SK-N-SH treated with all-trans-retinoic acid at 6 μM for 48 hours (cell line): Measurements from ENCODE around the gene SLC22A12.

Experiments
- ATAC-seq: fragments of 200-7000 bp; cut with Tn5 transposase; 3 replicates; pipeline ENCODE4 v1.9.1; 2020; ENCODE audit warnings: mild to moderate bottlenecking, moderate library complexity
- ARNTL ChIP-seq: fragments of 450-650 bp; formaldehyde crosslinking; IDR thresholded peaks from 2 replicates; pipeline ENCODE4 v1.5.0; 2020; ENCODE audit warnings: low read depth, mild to moderate bottlenecking, moderate library complexity, borderline replicate concordance
- BACH2 ChIP-seq: fragments of 250-450 bp; sonication (Bioruptor Pico); IDR thresholded peaks from 2 replicates; pipeline ENCODE4 v1.9.0; 2021; ENCODE audit warnings: mild to moderate bottlenecking, borderline replicate concordance
- CREB5 ChIP-seq: fragments of 250-450 bp; sonication (Bioruptor Pico); IDR thresholded peaks from 2 replicates; pipeline ENCODE4 v1.5.1; 2020; ENCODE audit warnings: low read depth, mild to moderate bottlenecking, moderate library complexity
- CSDC2 ChIP-seq: fragments of 250-450 bp; sonication (Bioruptor Pico); IDR thresholded peaks from 2 replicates; pipeline ENCODE4 v1.5.0; 2020; ENCODE audit warnings: mild to moderate bottlenecking, moderate library complexity
- CSRNP3 ChIP-seq: fragments of 250-450 bp; sonication (Bioruptor Pico); IDR thresholded peaks from 2 replicates; pipeline ENCODE4 v1.5.1; 2021; ENCODE audit warnings: mild to moderate bottlenecking, moderate library complexity
- ESRRG ChIP-seq: fragments of 250-450 bp; sonication (Bioruptor Pico); IDR thresholded peaks from 2 replicates; pipeline ENCODE4 v1.6.1; 2021; ENCODE audit warnings: mild to moderate bottlenecking
- GLIS3 ChIP-seq: fragments of 250-450 bp; sonication (Bioruptor Pico); IDR thresholded peaks from 2 replicates; pipeline ENCODE4 v1.5.0; 2020; ENCODE audit warnings: mild to moderate bottlenecking, moderate library complexity
- ISL1 ChIP-seq: fragments of 250-450 bp; sonication (Bioruptor Pico); IDR thresholded peaks from 2 replicates; pipeline ENCODE4 v2.1.2; 2022; ENCODE audit warnings: mild to moderate bottlenecking, moderate library complexity
- OSR1 ChIP-seq: fragments of 250-450 bp; sonication (Bioruptor Pico); IDR thresholded peaks from 2 replicates; pipeline ENCODE4 v1.8.0; 2022; ENCODE audit warnings: moderate library complexity, mild to moderate bottlenecking, inconsistent platforms
- PATZ1 ChIP-seq: fragments of 250-450 bp; sonication (Bioruptor Pico); IDR thresholded peaks from 2 replicates; pipeline ENCODE4 v1.8.0; 2020; ENCODE audit warnings: mild to moderate bottlenecking, moderate library complexity, borderline replicate concordance
- RARB ChIP-seq: fragments of 250-450 bp; sonication (Bioruptor Pico); IDR thresholded peaks from 2 replicates; pipeline ENCODE4 v1.8.0; 2021; ENCODE audit warnings: mild to moderate bottlenecking, moderate library complexity
- SNAI2 ChIP-seq: fragments of 250-450 bp; sonication (Bioruptor Pico); IDR thresholded peaks from 2 replicates; pipeline ENCODE4 v1.5.0; 2020; ENCODE audit warnings: mild to moderate bottlenecking, moderate library complexity
- TCF4 ChIP-seq: fragments of 250-450 bp; sonication (Bioruptor Pico); IDR thresholded peaks from 2 replicates; pipeline ENCODE4 v1.8.0; 2021; ENCODE audit warnings: mild to moderate bottlenecking, moderate library complexity, borderline replicate concordance
- TOX ChIP-seq: fragments of 250-450 bp; sonication (Bioruptor Pico); IDR thresholded peaks from 2 replicates; pipeline ENCODE4 v1.8.0; 2021; ENCODE audit warnings: mild to moderate bottlenecking, moderate library complexity, borderline replicate concordance
- TSHZ2 ChIP-seq: fragments of 250-450 bp; sonication (Bioruptor Pico); IDR thresholded peaks from 2 replicates; pipeline ENCODE4 v1.5.0; 2020; ENCODE audit warnings: mild to moderate bottlenecking, moderate library complexity
- ZC3H10 ChIP-seq: fragments of 250-450 bp; sonication (Bioruptor Pico); IDR thresholded peaks from 2 replicates; pipeline ENCODE4 v1.5.1; 2021; ENCODE audit warnings: mild to moderate bottlenecking, moderate library complexity
- ZFP3 ChIP-seq: fragments of 250-450 bp; sonication (Bioruptor Pico); IDR thresholded peaks from 2 replicates; pipeline ENCODE4 v1.5.0; 2020; ENCODE audit warnings: mild to moderate bottlenecking, moderate library complexity
- ZFP30 ChIP-seq: fragments of 450-650 bp; formaldehyde crosslinking; IDR thresholded peaks from 2 replicates; pipeline ENCODE4 v1.5.0; 2022; ENCODE audit warnings: mild to moderate bottlenecking, moderate library complexity
- ZNF70 ChIP-seq: fragments of 450-650 bp; formaldehyde crosslinking; IDR thresholded peaks from 2 replicates; pipeline ENCODE4 v1.5.0; 2020; ENCODE audit warnings: mild to moderate bottlenecking, moderate library complexity
- ZNF8 ChIP-seq: fragments of 450-650 bp; formaldehyde crosslinking; IDR thresholded peaks from 2 replicates; pipeline ENCODE4 v1.5.0; 2020; ENCODE audit warnings: mild to moderate bottlenecking, moderate library complexity
- TF ChIP-seq, protein P1 (sequence below): fragments of 250-450 bp; sonication (Bioruptor Pico); IDR thresholded peaks from 2 replicates; pipeline ENCODE4 v1.8.0; 2021; ENCODE audit warnings: low read depth, mild to moderate bottlenecking, moderate library complexity, borderline replicate concordance

The SLC22A12 gene

GRCh38 chr11:64641596-64642417 is 50.8 kb downstream of the SLC22A12 start (continued):
- TF ChIP-seq, protein P1, sequence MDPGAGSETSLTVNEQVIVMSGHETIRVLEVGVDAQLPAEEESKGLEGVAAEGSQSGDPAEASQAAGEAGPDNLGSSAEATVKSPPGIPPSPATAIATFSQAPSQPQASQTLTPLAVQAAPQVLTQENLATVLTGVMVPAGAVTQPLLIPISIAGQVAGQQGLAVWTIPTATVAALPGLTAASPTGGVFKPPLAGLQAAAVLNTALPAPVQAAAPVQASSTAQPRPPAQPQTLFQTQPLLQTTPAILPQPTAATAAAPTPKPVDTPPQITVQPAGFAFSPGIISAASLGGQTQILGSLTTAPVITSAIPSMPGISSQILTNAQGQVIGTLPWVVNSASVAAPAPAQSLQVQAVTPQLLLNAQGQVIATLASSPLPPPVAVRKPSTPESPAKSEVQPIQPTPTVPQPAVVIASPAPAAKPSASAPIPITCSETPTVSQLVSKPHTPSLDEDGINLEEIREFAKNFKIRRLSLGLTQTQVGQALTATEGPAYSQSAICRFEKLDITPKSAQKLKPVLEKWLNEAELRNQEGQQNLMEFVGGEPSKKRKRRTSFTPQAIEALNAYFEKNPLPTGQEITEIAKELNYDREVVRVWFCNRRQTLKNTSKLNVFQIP = no peak
- no peak for TF ChIP-seq TOX (CRISPR knock-in tag)
- TF ChIP-seq CREB5 = no peak
- TF ChIP-seq, all 23 proteins: peak for 0

DNA sequence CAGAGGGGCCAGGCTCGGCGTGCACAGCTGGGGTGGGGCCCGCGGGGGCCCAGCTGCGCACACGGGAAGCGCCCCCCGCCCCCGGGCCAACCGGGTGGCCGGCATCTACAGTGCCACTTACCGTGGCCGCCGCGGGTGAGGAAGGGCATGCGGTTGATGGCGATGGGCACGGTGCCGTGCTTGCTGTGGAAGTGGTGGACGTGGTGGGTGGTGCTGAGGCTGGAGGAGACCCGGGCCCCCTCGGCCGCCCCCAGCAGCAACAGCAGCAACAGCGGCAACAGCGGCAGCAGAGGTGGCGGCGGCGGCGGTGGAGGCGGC is 51.4 kb downstream of the SLC22A12 start:
- no peak for ATAC-seq
- TF ChIP-seq ZFP30 (CRISPR knock-in tag) (no peak), GLIS3 (no peak), ZNF8 (no peak), ISL1 (CRISPR knock-in tag) (no peak), ZC3H10 (CRISPR knock-in tag) (no peak), TOX (CRISPR knock-in tag) (no peak), ZNF70 (CRISPR knock-in tag) (no peak), RARB (CRISPR knock-in tag) (no peak), TCF4 (CRISPR knock-in tag) (no peak), CSDC2 (CRISPR knock-in tag) (no peak), SNAI2 (CRISPR knock-in tag) (no peak), CSRNP3 (no peak), PATZ1 (no peak), TSHZ2 (CRISPR knock-in tag) (no peak), BACH2 (CRISPR knock-in tag) (no peak), ARNTL (CRISPR knock-in tag) (no peak), ZFP3 (CRISPR knock-in tag) (no peak)

- TF ChIP-seq ZFP3 (CRISPR knock-in tag) = no peak
- TF ChIP-seq TSHZ2 (CRISPR knock-in tag) = no peak
- no peak for TF ChIP-seq GLIS3
- TF ChIP-seq ZC3H10 (CRISPR knock-in tag) = no peak
- TF ChIP-seq OSR1 = no peak
- TF ChIP-seq ESRRG (CRISPR knock-in tag) = no peak
- TF ChIP-seq CREB5 = no peak
- TF ChIP-seq BACH2 (CRISPR knock-in tag) = no peak
- TF ChIP-seq ISL1 (CRISPR knock-in tag) = no peak
- no peak for TF ChIP-seq CSRNP3
- no peak for TF ChIP-seq TOX (CRISPR knock-in tag)
- no peak for ATAC-seq
These were observed 51.8 kb downstream of the SLC22A12 start for GRCh38 chr11:64642871-64643255.
